ENCODE results near the gene PKN2. TPM values are rescaled to one million over a fixed set of nuclear protein-coding genes. Genes with fewer than 3 reads are reported as not detected.

Gene PKN2
- total RNA-seq, 4 donors from 2014 or later, result 31.4 to 80.4 (median 64.1) TPM

GRCh38 chr1:88685259-88685620, 1.2 kb downstream of the PKN2 start:
- H3K9me3 ChIP-seq, result no peaks in the 10 kb centered on the region
- no peaks in the 10 kb centered on the region for H3K27me3 ChIP-seq
- H3K27ac ChIP-seq, result peak overlapping the region; percentile 93 to 99 (median 95)
- TF ChIP-seq POLR2AphosphoS5 (IDR thresholded peaks at IDR 0.05) (no peak), EP300 (IDR thresholded peaks at IDR 0.05; ENCODE audit: low read depth) (no peak), CTCF (IDR thresholded peaks at IDR 0.05) (no peak), POLR2A (IDR thresholded peaks at IDR 0.05) (no peak)
- H3K4me1 ChIP-seq, result peaks cover 9 to 41% (median 27%) of the 10 kb centered on the region in 4 donors
- H3K4me3 ChIP-seq, result peak overlapping the region; percentile 29 to 96 (median 75)
- no peak for DNase-seq
- intact Hi-C loops (cut with DNase I; ENCODE audit: low total_unique reads), result no loop called here
- in situ Hi-C loops (cut with MboI; ENCODE audit: low pct_ligation_motif_present in 1 of 4, low pct_unique_long_range_greater_than_20kb in 1 of 4, low sequenced_read_pairs in 3 of 4), result loop anchor here in 1 of 4 donors (25.0 kb wide), 1 partner anchor 202 kb away; the partner anchor contains the start of gene GTF2B
- WGBS, 2 donors (ENCODE audit: low coverage in 1 of 2), result 0 to 1% methylated on average over 7 of the region's 7 CpGs
- H3K36me3 ChIP-seq, result no peaks in the 10 kb centered on the region

GRCh38 chr1:88691540-88691939, 7.5 kb downstream of the PKN2 start:
- H3K4me3 ChIP-seq, result no peak overlapping the region
- TF ChIP-seq POLR2A (IDR thresholded peaks at IDR 0.05) (no peak), CTCF (IDR thresholded peaks at IDR 0.05) (no peak), POLR2AphosphoS5 (IDR thresholded peaks at IDR 0.05) (no peak), EP300 (IDR thresholded peaks at IDR 0.05; ENCODE audit: low read depth) (no peak)
- 84 to 90% methylated on average over 3 of the region's 3 CpGs for WGBS, 2 donors (ENCODE audit: low coverage in 1 of 2)
- H3K27ac ChIP-seq, result no peak overlapping the region
- no peaks in the 10 kb centered on the region for H3K27me3 ChIP-seq
- no peaks in the 10 kb centered on the region for H3K9me3 ChIP-seq
- no peaks in the 10 kb centered on the region for H3K36me3 ChIP-seq
- in situ Hi-C loops (cut with MboI; ENCODE audit: low pct_ligation_motif_present in 1 of 4, low pct_unique_long_range_greater_than_20kb in 1 of 4, low sequenced_read_pairs in 3 of 4), result loop anchor here in 1 of 4 donors (25.0 kb wide), 1 partner anchor 196 kb away; the partner anchor contains the start of gene GTF2B
- peaks cover 3 to 17% (median 9%) of the 10 kb centered on the region in 4 donors for H3K4me1 ChIP-seq
- intact Hi-C loops (cut with DNase I; ENCODE audit: low total_unique reads), result no loop called here
- no peak for DNase-seq

GRCh38 chr1:88695781-88696180, 11.7 kb downstream of the PKN2 start:
- no peaks in the 10 kb centered on the region for H3K9me3 ChIP-seq
- no peaks in the 10 kb centered on the region for H3K36me3 ChIP-seq
- intact Hi-C loops (cut with DNase I; ENCODE audit: low total_unique reads), result no loop called here
- no peaks in the 10 kb centered on the region for H3K27me3 ChIP-seq
- no peak for DNase-seq
- no peak overlapping the region for H3K4me3 ChIP-seq
- WGBS, 2 donors (ENCODE audit: low coverage in 1 of 2), result 83 to 94% methylated on average over 3 of the region's 3 CpGs
- in situ Hi-C loops (cut with MboI; ENCODE audit: low pct_ligation_motif_present in 1 of 4, low pct_unique_long_range_greater_than_20kb in 1 of 4, low sequenced_read_pairs in 3 of 4), result loop anchor here in 1 of 4 donors (25.0 kb wide), 1 partner anchor 192 kb away; the partner anchor contains the start of gene GTF2B
- H3K4me1 ChIP-seq, result peaks cover 0 to 32% (median 4%) of the 10 kb centered on the region in 4 donors
- no peak overlapping the region for H3K27ac ChIP-seq
- TF ChIP-seq CTCF (IDR thresholded peaks at IDR 0.05) (no peak), POLR2A (IDR thresholded peaks at IDR 0.05) (no peak)

- H3K36me3 ChIP-seq, result no peaks in the 10 kb centered on the region
- H3K27ac ChIP-seq, result no peak overlapping the region
- H3K4me1 ChIP-seq, result peaks cover 6 to 41% (median 15%) of the 10 kb centered on the region in 4 donors
- no peak overlapping the region for H3K4me3 ChIP-seq
- TF ChIP-seq CTCF (IDR thresholded peaks at IDR 0.05) (no peak), POLR2AphosphoS5 (IDR thresholded peaks at IDR 0.05) (no peak), POLR2A (IDR thresholded peaks at IDR 0.05) (no peak), EP300 (IDR thresholded peaks at IDR 0.05; ENCODE audit: low read depth) (no peak)
- in situ Hi-C loops (cut with MboI; ENCODE audit: low pct_ligation_motif_present in 1 of 4, low pct_unique_long_range_greater_than_20kb in 1 of 4, low sequenced_read_pairs in 3 of 4) (loop anchor here in 1 of 4 donors (25.0 kb wide), 1 partner anchor 190 kb away; the partner anchor contains the start of gene GTF2B), intact Hi-C loops (cut with DNase I; ENCODE audit: low total_unique reads) (no loop called here)
- H3K27me3 ChIP-seq, result no peaks in the 10 kb centered on the region
- no peaks in the 10 kb centered on the region for H3K9me3 ChIP-seq
- DNase-seq, result no peak
Measured at GRCh38 chr1:88697503-88697902, 13.4 kb downstream of the PKN2 start.

Data from transverse colon (tissue), 4 donors.